ENCODE data around the gene COL16A1.

Gene COL16A1

DNA sequence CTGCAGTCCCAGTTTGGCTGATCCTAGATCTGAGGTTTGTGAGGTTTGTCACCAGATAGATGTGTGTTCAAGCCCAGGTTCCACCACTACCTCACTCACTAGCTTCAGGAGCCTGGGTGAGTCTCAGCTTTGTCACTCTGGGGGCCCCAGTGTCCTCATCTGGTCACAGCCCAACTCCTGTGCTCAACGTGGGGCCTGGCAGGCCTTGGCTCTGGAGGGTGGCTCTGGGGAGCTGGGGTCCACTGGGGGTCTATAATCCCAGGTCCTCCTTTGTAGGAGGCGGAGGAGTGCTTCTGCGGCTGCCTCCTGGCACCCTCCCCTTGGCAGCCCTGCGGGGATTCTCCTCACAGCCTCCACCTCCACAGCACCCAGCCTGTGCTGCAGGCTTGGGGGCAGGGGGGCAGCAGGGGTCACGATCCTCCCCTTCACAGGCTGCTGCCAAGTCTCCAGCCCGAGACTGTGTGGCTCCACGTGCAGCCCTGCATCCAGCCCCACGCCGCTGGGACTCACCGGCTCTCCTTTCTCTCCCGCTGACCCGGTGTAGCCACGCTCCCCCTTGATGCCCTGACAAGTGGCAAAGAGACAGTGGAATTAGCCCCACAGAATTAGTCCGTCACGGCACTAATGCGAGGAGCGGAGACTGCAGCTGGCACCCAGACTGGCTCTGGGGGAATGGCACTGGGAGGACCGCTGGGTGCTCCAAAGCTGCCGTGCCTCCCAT lies 36.6 kb downstream of the COL16A1 start:
- DNase-seq (ENCODE audit: low read depth in 3 of 3, low spot score in 1 of 3): no peak

DNA sequence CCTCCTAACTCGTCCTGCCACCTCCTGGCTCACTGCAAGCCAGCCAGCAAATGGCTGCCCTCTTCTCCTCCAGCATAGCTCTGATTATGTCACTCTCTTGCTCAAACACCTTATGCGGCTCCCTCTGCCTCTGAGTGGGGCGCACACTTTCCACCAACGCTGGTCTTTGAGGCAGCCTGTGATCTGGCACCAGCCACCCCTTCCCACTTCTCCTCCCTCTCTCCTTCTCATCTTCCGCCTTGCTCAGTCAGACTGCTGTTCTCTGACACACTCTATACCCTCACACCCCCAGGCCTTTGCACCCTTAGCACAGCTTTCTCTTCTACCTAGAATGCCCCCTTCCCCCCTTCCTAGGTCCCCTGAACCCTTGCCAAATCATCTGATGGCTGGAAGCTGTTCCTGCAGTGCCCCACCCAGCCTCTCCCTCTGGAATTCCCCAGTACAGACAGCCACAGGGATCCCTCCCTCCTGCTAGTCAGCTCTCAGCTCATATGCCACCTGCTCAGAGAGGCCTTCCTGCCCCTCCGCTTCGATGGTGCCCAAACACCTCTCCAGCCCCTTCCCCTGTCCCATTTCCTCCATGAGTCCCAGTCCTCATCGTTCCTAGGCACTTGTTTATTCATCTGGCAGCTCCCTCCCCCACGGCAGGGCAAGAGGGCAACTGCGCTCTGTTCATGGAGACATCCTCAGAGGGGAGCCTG lies 37.4 kb downstream of the COL16A1 start:
- no peak for DNase-seq (ENCODE audit: low read depth in 3 of 3, low spot score in 1 of 3)

GRCh38 chr1:31665234-31665878 lies 38.5 kb downstream of the COL16A1 start:
- no peak for DNase-seq (ENCODE audit: low read depth in 3 of 3, low spot score in 1 of 3)

DNA sequence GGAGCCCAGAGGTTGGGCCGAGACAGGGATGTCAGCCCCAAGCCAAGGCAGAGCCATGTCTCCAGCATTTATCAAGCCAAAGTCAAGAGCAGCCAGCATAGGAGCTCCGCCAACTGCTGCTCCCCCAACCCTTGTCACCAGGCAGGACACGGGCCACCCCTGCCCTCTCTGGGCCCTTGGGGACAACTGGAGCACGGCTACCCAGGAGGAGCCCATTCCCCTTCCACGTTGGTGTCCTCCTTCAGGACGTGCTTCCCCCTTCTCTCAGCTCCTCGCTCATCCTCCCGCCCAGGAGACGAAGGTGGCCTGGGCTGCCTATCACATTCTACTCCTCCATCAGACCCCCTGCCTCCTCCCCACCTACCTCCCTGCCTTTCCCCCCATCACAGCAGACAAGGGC lies 39.3 kb downstream of the COL16A1 start:
- no peak for DNase-seq (ENCODE audit: low read depth in 3 of 3, low spot score in 1 of 3)

GRCh38 chr1:31663622-31664452 lies 40.0 kb downstream of the COL16A1 start:
- peak in 2 of 3 donors; percentile 35 to 61 for DNase-seq (ENCODE audit: low read depth in 3 of 3, low spot score in 1 of 3)

GRCh38 chr1:31662463-31662862 lies 41.4 kb downstream of the COL16A1 start:
- DNase-seq (ENCODE audit: low read depth in 3 of 3, low spot score in 1 of 3): no peak

DNA sequence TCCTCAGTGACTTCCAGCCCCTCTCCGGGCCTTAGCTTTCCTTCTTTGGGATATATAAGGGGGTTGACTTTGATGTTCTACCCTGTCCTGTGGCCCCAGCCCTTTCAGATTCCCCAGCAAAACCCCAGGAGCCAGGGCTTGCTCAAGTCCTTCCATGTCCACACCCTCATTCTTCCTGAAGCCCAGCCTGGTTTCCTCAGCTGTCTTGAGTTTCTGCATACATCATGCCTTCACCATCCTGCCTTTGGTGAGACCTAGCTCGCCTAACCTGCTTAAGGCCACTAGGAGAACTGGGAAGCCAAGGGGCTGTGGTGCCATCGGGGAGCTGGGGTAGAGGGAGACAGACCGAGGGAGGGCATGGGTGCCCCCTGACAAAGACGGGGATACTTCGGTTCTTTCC lies 42.0 kb downstream of the COL16A1 start:
- no peak for DNase-seq (ENCODE audit: low read depth in 3 of 3, low spot score in 1 of 3)

GRCh38 chr1:31660871-31661455 lies 42.9 kb downstream of the COL16A1 start:
- DNase-seq (ENCODE audit: low read depth in 3 of 3, low spot score in 1 of 3): no peak

GRCh38 chr1:31659889-31660288 lies 43.9 kb downstream of the COL16A1 start:
- DNase-seq (ENCODE audit: low read depth in 3 of 3, low spot score in 1 of 3): no peak

DNA sequence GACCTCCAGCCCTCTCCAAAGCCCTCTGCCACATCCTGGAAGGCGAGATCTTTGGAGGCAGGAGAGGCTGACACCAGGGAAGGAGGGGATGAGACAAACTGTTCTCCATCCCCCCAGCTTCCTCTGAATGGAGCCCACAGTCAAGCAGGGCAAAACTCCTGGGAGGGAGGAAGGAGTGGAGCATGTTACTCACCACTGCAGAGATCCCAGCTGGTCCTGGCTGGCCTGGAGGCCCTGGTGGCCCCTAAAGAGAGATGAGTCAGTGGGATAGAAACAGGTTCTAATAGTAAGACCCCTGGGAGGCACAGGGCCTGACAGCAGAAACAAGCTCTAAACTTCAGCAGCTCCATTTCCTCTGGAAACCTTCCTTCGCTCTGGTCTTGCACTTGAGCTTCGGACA lies 45.1 kb downstream of the COL16A1 start:
- no peak for DNase-seq (ENCODE audit: low read depth in 3 of 3, low spot score in 1 of 3)

DNA sequence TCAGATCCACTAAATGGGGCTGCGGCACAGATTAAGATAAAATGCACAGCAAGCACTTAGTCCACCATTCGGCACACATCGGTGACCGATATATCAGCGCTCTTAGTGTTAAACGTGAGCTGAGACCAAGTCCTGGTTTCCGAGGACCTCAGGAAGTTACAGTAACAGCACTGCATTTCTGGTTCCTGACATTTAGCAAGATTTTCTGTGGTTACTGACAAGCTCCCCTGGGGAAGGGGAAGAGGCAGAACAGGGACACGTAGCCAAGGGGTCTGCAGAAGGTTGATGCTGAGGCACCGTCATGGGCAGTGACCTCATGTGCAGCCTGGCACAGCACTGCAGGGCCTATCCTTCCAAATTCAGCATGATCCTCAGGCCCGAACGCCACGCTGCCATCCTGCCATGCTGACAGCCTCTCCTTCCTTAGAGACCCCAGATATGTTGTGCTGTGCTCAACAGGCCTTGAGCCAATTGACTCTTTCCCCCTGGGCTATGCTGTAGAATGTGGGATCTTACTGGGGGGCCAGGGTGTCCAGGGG lies 45.8 kb downstream of the COL16A1 start:
- no peak for DNase-seq (ENCODE audit: low read depth in 3 of 3, low spot score in 1 of 3)

GRCh38 chr1:31657020-31657804 lies 46.6 kb downstream of the COL16A1 start:
- no peak for DNase-seq (ENCODE audit: low read depth in 3 of 3, low spot score in 1 of 3)

DNA sequence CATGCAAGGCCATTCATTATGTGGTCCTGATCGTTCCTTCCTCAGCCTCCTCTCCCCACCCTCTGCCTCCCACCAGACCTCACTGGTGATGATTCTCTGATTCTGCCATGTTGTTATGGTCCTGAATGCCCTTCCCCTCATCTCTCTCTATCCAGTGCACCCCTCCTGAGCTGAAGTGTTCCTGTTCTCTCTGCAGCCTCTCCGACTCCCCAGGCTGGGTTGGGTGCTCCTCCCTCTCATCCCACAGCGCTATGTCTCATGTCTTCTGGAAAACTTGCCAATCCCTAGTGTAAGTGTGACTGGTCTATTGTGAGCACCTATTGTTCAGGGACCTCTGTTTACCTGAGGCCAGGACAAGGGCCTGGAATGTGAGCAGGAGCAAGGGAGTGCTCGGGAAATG lies 48.1 kb downstream of the COL16A1 start:
- DNase-seq (ENCODE audit: low read depth in 3 of 3, low spot score in 1 of 3): no peak

DNA sequence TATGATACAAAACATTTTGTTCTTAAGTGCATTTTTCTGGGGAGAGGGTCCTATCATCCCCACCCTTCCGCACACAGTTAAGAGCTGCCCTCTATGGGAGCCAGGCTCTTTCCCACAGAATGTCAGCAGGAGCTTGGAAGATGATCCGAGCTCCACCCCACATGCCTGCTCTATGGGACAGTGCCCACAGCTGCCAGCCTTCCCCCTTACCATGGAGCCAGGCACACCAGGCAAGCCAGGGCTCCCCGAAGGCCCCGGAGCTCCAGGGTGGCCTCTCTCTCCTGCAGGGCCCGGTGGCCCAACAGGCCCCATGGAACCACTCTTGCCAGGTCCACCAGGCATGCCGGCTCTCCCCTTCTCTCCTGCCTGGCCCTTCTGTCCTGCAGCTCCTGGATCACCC lies 48.7 kb downstream of the COL16A1 start:
- DNase-seq (ENCODE audit: low read depth in 3 of 3, low spot score in 1 of 3): no peak

DNA sequence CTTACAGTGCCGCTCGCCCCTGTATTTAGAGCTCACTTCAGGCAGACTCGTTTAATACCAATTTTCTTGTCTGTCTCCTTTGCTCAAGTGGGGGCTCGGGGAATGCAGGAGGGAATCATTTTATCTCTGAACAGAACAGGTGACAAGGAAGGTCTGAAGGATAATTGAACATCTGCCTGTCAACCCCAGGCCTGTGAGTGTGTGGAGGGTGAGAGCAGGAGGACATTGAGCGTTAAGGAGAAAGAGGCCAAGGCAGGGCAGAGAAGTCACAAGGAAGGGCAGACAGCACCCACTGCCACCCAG lies 49.4 kb downstream of the COL16A1 start:
- DNase-seq (ENCODE audit: low read depth in 3 of 3, low spot score in 1 of 3): no peak

GRCh38 chr1:31653717-31654473 lies 49.9 kb downstream of the COL16A1 start:
- no peak for DNase-seq (ENCODE audit: low read depth in 3 of 3, low spot score in 1 of 3)

GRCh38 chr1:31652891-31653499 lies 50.8 kb downstream of the COL16A1 start:
- no peak for DNase-seq (ENCODE audit: low read depth in 3 of 3, low spot score in 1 of 3)

DNA sequence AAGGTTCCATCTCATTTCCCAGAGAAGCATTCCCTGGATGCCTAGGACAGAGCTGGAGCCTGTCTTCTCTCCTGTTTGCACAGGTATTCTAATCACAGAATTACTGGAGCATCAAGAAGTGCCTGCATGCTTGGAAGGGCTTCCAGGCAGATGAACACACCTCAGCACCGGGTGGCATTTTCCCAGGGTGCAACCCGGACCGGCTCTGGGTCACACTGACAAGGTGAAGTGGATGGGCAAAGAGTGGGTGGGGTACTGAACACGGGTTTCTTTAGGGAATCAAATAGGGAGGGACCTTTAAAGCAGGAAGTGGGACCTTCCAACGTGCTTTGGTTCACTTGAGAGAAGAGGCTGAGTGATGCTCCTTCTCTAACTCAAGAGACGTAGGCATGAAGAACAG lies 52.1 kb downstream of the COL16A1 start:
- DNase-seq (ENCODE audit: low read depth in 3 of 3, low spot score in 1 of 3): no peak

- DNase-seq (ENCODE audit: low read depth in 3 of 3, low spot score in 1 of 3): no peak
These were observed 52.8 kb downstream of the COL16A1 start for GRCh38 chr1:31651089-31651420.
